ENCODE measurements around the gene RNU7-1.

RNU7-1 gene

GRCh38 chr12:6912164-6912935 is 31.3 kb upstream of the RNU7-1 start:
- no peaks in the 10 kb centered on the region for H3K9me3 Mint-ChIP-seq
- DNase-seq: no peak
- H3K27ac Mint-ChIP-seq: peak overlapping the region; percentile 35
- H3K4me3 Mint-ChIP-seq: peak overlapping the region; percentile 66
- peaks cover 42% of the 10 kb centered on the region for H3K4me1 Mint-ChIP-seq
- H3K27me3 Mint-ChIP-seq: peaks cover 12% of the 10 kb centered on the region
- H3K36me3 Mint-ChIP-seq: peaks cover 6% of the 10 kb centered on the region
- CTCF ChIA-PET: interaction anchor here (1.1 to 2.3 kb wide), 5 partner anchors 12 to 43 kb away, joined by 3 to 12 read pairs (median 5); partner anchors contain the start of gene SPSB2

GRCh38 chr12:6914246-6914946 is 29.2 kb upstream of the RNU7-1 start, which contains the start of gene ENO2:
ENO2 (plus strand) TSS chr12:6914580; CDS start chr12:6915833, 1,253 bp downstream.
- peaks cover 17% of the 10 kb centered on the region for H3K36me3 Mint-ChIP-seq
- H3K27me3 Mint-ChIP-seq: peaks cover 8% of the 10 kb centered on the region
- H3K4me3 Mint-ChIP-seq: peak within 1 kb of the TSS; percentile 97
- no peaks in the 10 kb centered on the region for H3K9me3 Mint-ChIP-seq
- H3K27ac Mint-ChIP-seq: peak within 1 kb of the TSS; percentile 87
- CTCF ChIA-PET: interaction anchor here (0.7 to 1.6 kb wide), 6 partner anchors 9 to 46 kb away, joined by 3 to 6 read pairs (median 4); no protein-coding TSS in a partner anchor
- peaks cover 47% of the 10 kb centered on the region for H3K4me1 Mint-ChIP-seq
- DNase-seq: peak; percentile 87

GRCh38 chr12:6914947-6915788 is 28.4 kb upstream of the RNU7-1 start:
- H3K4me1 Mint-ChIP-seq: peaks cover 53% of the 10 kb centered on the region
- peaks cover 8% of the 10 kb centered on the region for H3K27me3 Mint-ChIP-seq
- DNase-seq: peak; percentile 47
- H3K4me3 Mint-ChIP-seq: peak overlapping the region; percentile 97
- H3K36me3 Mint-ChIP-seq: peaks cover 25% of the 10 kb centered on the region
- H3K9me3 Mint-ChIP-seq: no peaks in the 10 kb centered on the region
- CTCF ChIA-PET: interaction anchor here (0.7 to 1.2 kb wide), 3 partner anchors 9 to 43 kb away, joined by 3 to 4 read pairs (median 4); no protein-coding TSS in a partner anchor
- H3K27ac Mint-ChIP-seq: peak overlapping the region; percentile 87

- Mint-ChIP-seq H3K4me1 (peaks cover 53% of the 10 kb centered on the region), H3K27ac (peak overlapping the region; percentile 69), H3K36me3 (peaks cover 25% of the 10 kb centered on the region), H3K27me3 (peaks cover 7% of the 10 kb centered on the region), H3K4me3 (peak overlapping the region; percentile 97), H3K9me3 (no peaks in the 10 kb centered on the region)
- no peak for DNase-seq
- CTCF ChIA-PET: interaction anchor here (0.7 to 1.2 kb wide), 2 partner anchors 8 to 9 kb away, joined by 3 to 4 read pairs; no protein-coding TSS in a partner anchor
Observed at GRCh38 chr12:6915789-6916285, 27.8 kb upstream of the RNU7-1 start.

- no peak for DNase-seq
- Mint-ChIP-seq H3K27me3 (no peaks in the 10 kb centered on the region), H3K4me1 (peaks cover 53% of the 10 kb centered on the region), H3K36me3 (peaks cover 28% of the 10 kb centered on the region), H3K27ac (no peak overlapping the region), H3K4me3 (peak overlapping the region; percentile 97), H3K9me3 (no peaks in the 10 kb centered on the region)
- CTCF ChIA-PET: interaction anchor here (0.7 to 1.7 kb wide), 4 partner anchors 9 to 21 kb away, joined by 3 to 7 read pairs (median 4); no protein-coding TSS in a partner anchor
Observed at GRCh38 chr12:6916426-6917200, 27.0 kb upstream of the RNU7-1 start.

- Mint-ChIP-seq H3K4me1 (peaks cover 52% of the 10 kb centered on the region), H3K9me3 (no peaks in the 10 kb centered on the region), H3K27ac (no peak overlapping the region), H3K4me3 (no peak overlapping the region), H3K27me3 (no peaks in the 10 kb centered on the region), H3K36me3 (peaks cover 33% of the 10 kb centered on the region)
- DNase-seq: no peak
- CTCF ChIA-PET: interaction anchor here (1.2 to 1.7 kb wide), 2 partner anchors 9 to 20 kb away, joined by 4 to 7 read pairs; no protein-coding TSS in a partner anchor
Observed at GRCh38 chr12:6917491-6918231, 26.0 kb upstream of the RNU7-1 start.

GRCh38 chr12:6919588-6919987 is 24.0 kb upstream of the RNU7-1 start:
- no peaks in the 10 kb centered on the region for H3K27me3 Mint-ChIP-seq
- H3K4me3 Mint-ChIP-seq: no peak overlapping the region
- H3K4me1 Mint-ChIP-seq: peaks cover 42% of the 10 kb centered on the region
- no peak for DNase-seq
- no peak overlapping the region for H3K27ac Mint-ChIP-seq
- no peaks in the 10 kb centered on the region for H3K9me3 Mint-ChIP-seq
- H3K36me3 Mint-ChIP-seq: peaks cover 40% of the 10 kb centered on the region
- CTCF ChIA-PET: interaction anchor here (0.8 to 1.1 kb wide), 2 partner anchors 10 to 47 kb away, joined by 3 to 5 read pairs; partner anchors contain the start of gene SPSB2

- H3K4me1 Mint-ChIP-seq: peaks cover 42% of the 10 kb centered on the region
- H3K27ac Mint-ChIP-seq: no peak overlapping the region
- peaks cover 37% of the 10 kb centered on the region for H3K36me3 Mint-ChIP-seq
- no peaks in the 10 kb centered on the region for H3K9me3 Mint-ChIP-seq
- H3K4me3 Mint-ChIP-seq: no peak overlapping the region
- no peak for DNase-seq
- peaks cover 6% of the 10 kb centered on the region for H3K27me3 Mint-ChIP-seq
- CTCF ChIA-PET: interaction anchor here (0.6 to 5.8 kb wide), 5 partner anchors 15 to 49 kb away, joined by 3 to 39 read pairs (median 3); partner anchors contain the start of gene SPSB2
Observed at GRCh38 chr12:6921539-6921938, 22.1 kb upstream of the RNU7-1 start.

GRCh38 chr12:6921996-6922946 is 21.3 kb upstream of the RNU7-1 start:
- no peak for DNase-seq
- no peak overlapping the region for H3K4me3 Mint-ChIP-seq
- CTCF ChIA-PET: interaction anchor here (0.6 to 5.8 kb wide), 6 partner anchors 14 to 49 kb away, joined by 3 to 39 read pairs (median 3); partner anchors contain the start of genes C12orf57, RNU7-1 and SPSB2
- H3K9me3 Mint-ChIP-seq: no peaks in the 10 kb centered on the region
- H3K27ac Mint-ChIP-seq: peak overlapping the region; percentile 67
- H3K4me1 Mint-ChIP-seq: peaks cover 44% of the 10 kb centered on the region
- peaks cover 33% of the 10 kb centered on the region for H3K36me3 Mint-ChIP-seq
- peaks cover 14% of the 10 kb centered on the region for H3K27me3 Mint-ChIP-seq

GRCh38 chr12:6923003-6923732 is 20.4 kb upstream of the RNU7-1 start:
- peaks cover 28% of the 10 kb centered on the region for H3K36me3 Mint-ChIP-seq
- H3K27ac Mint-ChIP-seq: peak overlapping the region; percentile 39
- peaks cover 17% of the 10 kb centered on the region for H3K27me3 Mint-ChIP-seq
- peaks cover 44% of the 10 kb centered on the region for H3K4me1 Mint-ChIP-seq
- no peaks in the 10 kb centered on the region for H3K9me3 Mint-ChIP-seq
- CTCF ChIA-PET: interaction anchor here (0.6 to 5.8 kb wide), 16 partner anchors 9 to 218 kb away, joined by 3 to 39 read pairs (median 5); partner anchors contain the start of genes C12orf57, C1RL, RNU7-1 and SPSB2
- DNase-seq: no peak
- no peak overlapping the region for H3K4me3 Mint-ChIP-seq

- Mint-ChIP-seq H3K4me1 (peaks cover 48% of the 10 kb centered on the region), H3K27ac (peak overlapping the region; percentile 70), H3K4me3 (no peak overlapping the region), H3K27me3 (peaks cover 23% of the 10 kb centered on the region), H3K9me3 (no peaks in the 10 kb centered on the region), H3K36me3 (peaks cover 31% of the 10 kb centered on the region)
- CTCF ChIA-PET: interaction anchor here (0.6 to 5.8 kb wide), 17 partner anchors 8 to 217 kb away, joined by 3 to 39 read pairs (median 5); partner anchors contain the start of genes C12orf57, C1RL, RNU7-1 and SPSB2
- no peak for DNase-seq
Observed at GRCh38 chr12:6923851-6924250, 19.8 kb upstream of the RNU7-1 start.
